Stomach smooth muscle (tissue), 2 donors: ENCODE data around the gene NAA40.

Experiments used
- H3K27ac ChIP-seq: one replicate; pipeline ENCODE4 v1.7.0; 2013; ENCODE audit warnings: mild to moderate bottlenecking, low read length, inconsistent platforms
- H3K27me3 ChIP-seq, 2 donors: one replicate each; pipeline ENCODE4 v1.7.0; 2013; ENCODE audit warnings: low read length in 2 of 2; ENCODE audit not compliant: insufficient read depth in 2 of 2, control insufficient read depth in 1 of 2
- H3K36me3 ChIP-seq, 2 donors: one replicate each; pipeline ENCODE4 v1.7.0; 2013; ENCODE audit warnings: low read length in 2 of 2; ENCODE audit not compliant: control insufficient read depth in 2 of 2, insufficient read depth in 2 of 2
- H3K4me1 ChIP-seq: one replicate; pipeline ENCODE4 v1.7.0; 2013; ENCODE audit warnings: low read length; ENCODE audit not compliant: control insufficient read depth, insufficient read depth
- H3K4me3 ChIP-seq, 2 donors: one replicate each; pipeline ENCODE4 v1.7.0; 2013; ENCODE audit warnings: low read length in 2 of 2
- H3K9ac ChIP-seq, 2 donors: one replicate each; pipeline ENCODE4 v1.7.0; 2013; ENCODE audit warnings: low read length in 2 of 2, mild to moderate bottlenecking in 1 of 2
- H3K9me3 ChIP-seq, 2 donors: one replicate each; pipeline ENCODE4 v1.7.0; 2013; ENCODE audit warnings: low read length in 2 of 2; ENCODE audit not compliant: control insufficient read depth in 2 of 2
- donor health status: healthy.
- donor health status: Pancreatic carcinoma.

NAA40 gene

DNA sequence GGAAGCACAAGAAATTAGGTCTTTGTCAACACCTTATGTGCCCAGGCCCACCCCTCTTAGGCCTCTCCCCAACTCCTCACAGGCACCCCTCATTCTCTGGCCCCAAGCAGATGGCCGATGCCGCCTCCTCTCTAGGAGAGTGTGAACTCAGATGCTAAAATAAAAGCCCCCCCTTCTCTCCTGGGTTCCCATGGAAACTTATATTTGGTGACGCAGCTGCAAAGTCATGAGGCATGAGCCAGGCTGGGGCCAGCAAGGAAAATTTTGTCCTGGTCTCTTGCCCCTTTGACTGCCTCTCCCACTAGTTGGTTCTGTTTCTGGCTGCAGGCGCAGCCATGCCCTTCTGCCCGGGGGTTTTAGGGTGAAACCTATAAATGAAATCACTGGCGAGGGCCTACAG is 33.6 kb upstream of the NAA40 start:
- Histone ChIP-seq H3K9me3 (no peaks in the 10 kb centered on the region), H3K27ac (no peak overlapping the region), H3K9ac (no peak overlapping the region), H3K4me3 (no peak overlapping the region), H3K4me1 (peaks cover 22% of the 10 kb centered on the region), H3K36me3 (peaks cover 37 to 49% of the 10 kb centered on the region in 2 donors), H3K27me3 (no peaks in the 10 kb centered on the region)

DNA sequence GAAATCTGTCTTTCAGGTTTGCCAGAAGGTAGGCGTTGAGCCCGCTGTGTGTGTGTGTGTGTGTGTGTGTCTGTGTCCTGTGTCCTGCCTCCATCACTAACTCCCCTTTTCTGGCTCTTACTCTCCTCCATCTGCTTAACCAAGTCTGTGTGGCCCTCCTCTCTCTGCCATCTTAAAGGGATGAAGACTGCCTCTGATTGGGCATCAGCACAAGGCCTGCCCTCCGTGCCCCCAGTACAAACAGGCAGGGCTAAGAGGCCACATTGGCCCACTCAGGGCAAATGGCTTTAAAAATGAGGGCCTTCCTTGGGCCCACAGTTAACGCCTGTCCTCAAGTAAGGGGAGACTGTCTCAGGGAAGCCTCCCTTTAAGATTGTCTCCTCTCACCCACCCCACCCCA is 32.7 kb upstream of the NAA40 start:
- H3K27ac ChIP-seq = no peak overlapping the region

DNA sequence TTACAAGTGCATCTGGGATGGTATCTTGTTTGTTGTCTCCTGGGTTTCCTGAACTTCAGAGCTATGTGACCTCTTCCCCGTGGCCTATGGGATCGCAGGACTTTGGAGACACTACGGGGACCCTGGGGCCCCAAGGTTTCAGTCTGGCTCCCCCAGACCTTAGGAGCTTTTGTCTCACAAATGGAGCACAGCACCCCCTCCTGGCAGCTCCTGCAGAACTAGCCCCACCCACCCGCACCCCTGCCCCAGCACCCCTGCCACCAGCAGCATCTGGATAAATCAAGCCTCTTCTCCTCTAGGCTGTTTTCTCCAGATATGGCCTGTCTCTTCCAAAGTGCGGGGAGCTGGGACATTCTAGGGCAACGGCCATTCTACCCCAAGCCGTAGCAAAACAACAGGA is 32.2 kb upstream of the NAA40 start:
- no peaks in the 10 kb centered on the region for H3K9me3 ChIP-seq
- no peaks in the 10 kb centered on the region for H3K27me3 ChIP-seq
- peaks cover 26 to 38% of the 10 kb centered on the region in 2 donors for H3K36me3 ChIP-seq
- H3K27ac ChIP-seq = no peak overlapping the region
- H3K4me3 ChIP-seq = no peak overlapping the region
- no peak overlapping the region for H3K9ac ChIP-seq
- peaks cover 27% of the 10 kb centered on the region for H3K4me1 ChIP-seq

More for the DNA sequence above, 32.7 kb upstream of the NAA40 start:
- peaks cover 28 to 40% of the 10 kb centered on the region in 2 donors for H3K36me3 ChIP-seq
- H3K4me1 ChIP-seq = peaks cover 27% of the 10 kb centered on the region
- no peak overlapping the region for H3K9ac ChIP-seq
- no peaks in the 10 kb centered on the region for H3K9me3 ChIP-seq
- no peak overlapping the region for H3K4me3 ChIP-seq
- no peaks in the 10 kb centered on the region for H3K27me3 ChIP-seq

DNA sequence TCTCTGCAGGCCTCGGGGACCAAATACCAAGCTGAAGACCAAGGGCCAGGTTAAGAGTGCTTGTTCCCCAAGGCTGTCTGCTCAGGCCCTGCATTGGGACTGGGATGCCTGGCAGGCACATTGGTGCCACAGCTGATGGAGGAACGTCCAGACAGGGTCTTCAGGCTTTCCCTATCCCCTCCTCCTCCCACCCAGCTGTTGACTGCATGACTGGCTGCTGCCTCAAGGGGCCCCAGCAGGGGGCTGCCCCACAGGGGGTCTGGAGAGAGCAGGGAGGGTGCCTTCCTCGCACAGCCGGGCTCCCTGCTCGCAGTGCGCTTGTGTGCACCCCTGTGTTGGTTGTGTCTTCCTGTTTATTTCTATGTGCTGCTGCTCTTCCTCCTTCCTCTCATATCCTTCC is 31.7 kb upstream of the NAA40 start:
- H3K27ac ChIP-seq = no peak overlapping the region
- H3K9ac ChIP-seq = no peak overlapping the region
- no peaks in the 10 kb centered on the region for H3K27me3 ChIP-seq
- peaks cover 26 to 33% of the 10 kb centered on the region in 2 donors for H3K36me3 ChIP-seq
- H3K4me3 ChIP-seq = no peak overlapping the region
- no peaks in the 10 kb centered on the region for H3K9me3 ChIP-seq
- peaks cover 27% of the 10 kb centered on the region for H3K4me1 ChIP-seq

DNA sequence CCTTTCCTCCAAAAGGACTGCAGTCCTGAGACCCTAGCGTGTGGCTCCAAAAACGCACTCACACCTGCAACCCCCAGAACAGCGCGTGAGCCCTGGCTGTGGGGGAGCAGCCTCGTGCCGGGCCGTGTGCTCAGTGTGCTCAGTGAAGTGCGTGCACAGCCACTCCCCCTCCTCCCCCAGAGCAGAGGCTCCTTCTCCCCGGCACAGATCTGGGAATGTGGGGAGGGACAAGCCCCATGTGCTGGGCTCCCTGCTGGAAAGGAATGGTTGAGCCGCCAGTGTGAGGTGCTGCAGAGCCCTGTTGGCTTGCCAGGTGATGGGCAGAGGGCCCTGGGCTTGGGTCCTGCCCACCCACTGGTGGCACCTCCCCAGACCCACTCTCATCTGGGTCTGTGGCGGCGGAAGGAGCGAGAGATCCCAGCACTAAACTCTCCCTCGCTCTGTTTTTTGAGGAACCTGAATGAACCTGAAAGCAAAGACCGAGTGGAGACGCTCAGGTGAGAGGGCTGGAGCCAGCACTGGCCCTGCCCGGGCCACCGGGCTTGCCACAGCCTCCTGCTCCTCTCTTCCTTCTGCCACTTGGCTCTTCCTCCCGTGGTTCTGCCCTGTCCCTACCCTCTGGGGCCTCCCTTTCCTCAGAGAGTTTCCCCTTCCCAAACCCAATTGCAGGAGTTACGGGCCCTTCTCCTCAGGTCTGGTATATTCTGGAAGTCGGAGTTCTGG is 30.8 kb upstream of the NAA40 start:
- Histone ChIP-seq H3K36me3 (peaks cover 21 to 24% of the 10 kb centered on the region in 2 donors), H3K27ac (no peak overlapping the region), H3K4me1 (peaks cover 27% of the 10 kb centered on the region), H3K9me3 (no peaks in the 10 kb centered on the region), H3K27me3 (no peaks in the 10 kb centered on the region), H3K9ac (peak overlapping the region in 1 of 2 donors; percentile 21), H3K4me3 (no peak overlapping the region)

GRCh38 chr11:63908631-63909401 is 30.0 kb upstream of the NAA40 start:
- no peak overlapping the region for H3K9ac ChIP-seq
- H3K27ac ChIP-seq = no peak overlapping the region
- H3K4me3 ChIP-seq = no peak overlapping the region
- no peaks in the 10 kb centered on the region for H3K9me3 ChIP-seq
- H3K36me3 ChIP-seq = peaks cover 15 to 18% of the 10 kb centered on the region in 2 donors
- no peaks in the 10 kb centered on the region for H3K27me3 ChIP-seq
- H3K4me1 ChIP-seq = peaks cover 27% of the 10 kb centered on the region

DNA sequence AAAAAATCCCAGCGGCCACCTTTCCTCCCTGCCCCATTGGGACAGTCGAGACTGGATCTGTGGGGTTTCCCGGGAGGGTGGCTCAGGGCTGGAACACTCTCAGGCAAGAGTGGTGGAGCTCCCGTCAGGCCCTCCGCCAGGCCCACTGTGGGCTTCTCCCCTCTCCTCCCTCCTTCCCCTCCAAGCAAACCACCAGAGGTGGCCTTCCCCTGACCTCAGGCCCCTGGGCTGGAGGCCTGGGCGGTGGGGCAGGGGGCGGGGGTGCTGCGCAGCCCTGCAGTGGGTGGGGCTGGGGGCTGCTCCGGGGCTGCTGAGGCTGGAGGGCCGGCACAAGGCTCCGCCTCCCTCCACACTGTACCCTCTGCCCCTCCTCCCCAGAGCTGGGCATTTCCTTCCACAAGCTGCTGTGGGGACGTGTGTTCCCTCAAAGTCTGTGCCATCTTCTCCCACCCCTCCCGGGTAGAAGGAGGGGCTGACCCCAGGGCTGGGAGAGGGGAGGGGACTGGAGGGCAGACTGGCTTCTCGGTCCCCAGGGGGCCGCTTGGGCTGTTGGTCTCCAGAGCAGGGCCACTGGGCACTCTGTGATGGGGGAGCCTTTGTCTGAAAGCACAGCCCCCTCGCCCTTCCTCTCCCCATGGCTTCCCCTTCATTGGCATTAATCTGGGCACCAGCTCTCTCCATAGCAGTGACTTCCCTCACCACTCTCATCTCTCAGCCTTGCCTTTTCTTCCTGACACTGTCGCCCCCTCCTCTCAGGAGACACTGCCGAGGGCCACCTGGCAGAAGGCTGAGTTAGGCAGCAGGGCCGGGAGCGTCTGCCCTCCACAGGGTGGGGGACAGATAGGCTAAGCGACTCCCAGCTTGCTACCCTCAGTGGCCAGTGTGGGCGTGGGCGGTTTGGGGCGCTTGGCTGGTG is 29.0 kb upstream of the NAA40 start:
- peaks cover 6 to 10% of the 10 kb centered on the region in 2 donors for H3K36me3 ChIP-seq
- H3K9ac ChIP-seq = no peak overlapping the region
- H3K9me3 ChIP-seq = no peaks in the 10 kb centered on the region
- peak overlapping the region; percentile 55 for H3K27ac ChIP-seq
- peaks cover 27% of the 10 kb centered on the region for H3K4me1 ChIP-seq
- no peaks in the 10 kb centered on the region for H3K27me3 ChIP-seq
- H3K4me3 ChIP-seq = no peak overlapping the region

- Histone ChIP-seq H3K36me3 (peaks cover 6% of the 10 kb centered on the region in 2 donors), H3K27me3 (no peaks in the 10 kb centered on the region), H3K9me3 (no peaks in the 10 kb centered on the region)
These were observed 28.1 kb upstream of the NAA40 start for GRCh38 chr11:63910675-63911074.

DNA sequence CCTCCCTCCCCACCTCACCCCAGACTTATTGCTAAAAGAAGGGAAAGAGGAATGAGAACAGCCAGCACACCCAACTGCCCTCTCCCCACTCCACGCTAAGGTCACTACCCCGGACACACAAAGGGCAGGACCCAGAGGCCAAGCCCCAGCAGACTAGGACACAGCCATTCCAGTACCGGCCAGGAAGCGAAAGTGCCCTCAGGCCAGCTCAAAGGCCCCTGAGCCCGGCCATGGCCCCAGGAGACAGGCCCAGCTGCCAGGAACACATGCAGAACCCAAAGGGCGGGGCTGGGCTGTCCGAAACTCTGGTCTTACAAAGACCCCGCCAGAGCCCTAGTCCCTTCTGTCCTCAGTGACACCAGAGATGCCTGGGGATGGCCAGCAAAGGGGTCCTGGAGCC is 27.4 kb upstream of the NAA40 start:
- Histone ChIP-seq H3K9me3 (no peaks in the 10 kb centered on the region), H3K36me3 (peaks cover 4 to 6% of the 10 kb centered on the region in 2 donors), H3K4me3 (no peak overlapping the region), H3K27me3 (no peaks in the 10 kb centered on the region), H3K9ac (no peak overlapping the region), H3K4me1 (peaks cover 36% of the 10 kb centered on the region), H3K27ac (no peak overlapping the region)

More at GRCh38 chr11:63910675-63911074, 28.1 kb upstream of the NAA40 start:
- H3K4me1 ChIP-seq = peaks cover 28% of the 10 kb centered on the region
- H3K9ac ChIP-seq = no peak overlapping the region
- no peak overlapping the region for H3K27ac ChIP-seq
- H3K4me3 ChIP-seq = no peak overlapping the region

DNA sequence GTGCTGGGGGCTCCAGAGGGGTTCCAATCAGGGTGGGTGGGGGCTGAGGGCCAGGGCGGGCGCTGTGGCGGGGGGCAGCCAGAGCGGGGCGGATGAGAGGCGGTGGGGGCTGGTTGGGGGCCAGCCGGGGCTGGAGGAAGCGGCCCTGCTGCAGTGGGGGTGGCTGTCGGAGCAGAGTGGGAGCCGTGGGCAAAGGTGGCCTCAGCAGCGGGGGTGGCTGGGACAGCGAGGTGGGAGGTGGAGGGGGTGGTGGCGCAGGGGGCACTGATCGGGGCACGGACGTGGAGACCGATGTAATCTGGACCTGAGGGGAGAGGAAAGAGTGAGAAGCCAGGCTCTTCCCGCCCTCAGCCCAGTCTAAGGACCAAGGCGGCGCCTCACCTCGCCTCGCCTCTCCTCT is 26.9 kb upstream of the NAA40 start:
- Histone ChIP-seq H3K27ac (no peak overlapping the region), H3K4me1 (peaks cover 39% of the 10 kb centered on the region), H3K9ac (no peak overlapping the region), H3K27me3 (no peaks in the 10 kb centered on the region), H3K4me3 (no peak overlapping the region), H3K36me3 (peaks cover 4 to 6% of the 10 kb centered on the region in 2 donors), H3K9me3 (no peaks in the 10 kb centered on the region)
